ENCODE data around the gene LGALSL.

The LGALSL gene

DNA sequence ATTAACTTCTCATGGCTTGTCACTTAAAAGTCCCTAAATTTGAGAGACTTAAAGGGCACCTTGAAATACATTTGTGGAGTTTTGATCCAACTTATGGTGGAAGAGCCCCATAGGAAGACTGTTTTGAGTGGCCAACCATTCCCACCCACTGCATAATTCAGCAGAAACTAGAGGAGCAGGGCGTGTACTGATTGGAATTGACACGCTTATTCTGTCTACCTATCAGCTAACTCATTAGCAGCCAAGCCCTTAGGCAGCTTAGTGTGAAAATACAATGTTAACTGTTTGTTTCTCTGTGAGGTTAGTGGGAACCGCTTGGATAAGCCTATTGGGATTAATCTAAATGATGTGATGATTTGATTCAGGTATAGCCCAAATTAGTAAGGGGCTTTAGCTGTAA is 6.4 kb downstream of the LGALSL start:
- no peak for ATAC-seq
- TF ChIP-seq ZNF70 (CRISPR knock-in tag; IDR thresholded peaks at IDR 0.05): no peak
- TF ChIP-seq, protein P1, sequence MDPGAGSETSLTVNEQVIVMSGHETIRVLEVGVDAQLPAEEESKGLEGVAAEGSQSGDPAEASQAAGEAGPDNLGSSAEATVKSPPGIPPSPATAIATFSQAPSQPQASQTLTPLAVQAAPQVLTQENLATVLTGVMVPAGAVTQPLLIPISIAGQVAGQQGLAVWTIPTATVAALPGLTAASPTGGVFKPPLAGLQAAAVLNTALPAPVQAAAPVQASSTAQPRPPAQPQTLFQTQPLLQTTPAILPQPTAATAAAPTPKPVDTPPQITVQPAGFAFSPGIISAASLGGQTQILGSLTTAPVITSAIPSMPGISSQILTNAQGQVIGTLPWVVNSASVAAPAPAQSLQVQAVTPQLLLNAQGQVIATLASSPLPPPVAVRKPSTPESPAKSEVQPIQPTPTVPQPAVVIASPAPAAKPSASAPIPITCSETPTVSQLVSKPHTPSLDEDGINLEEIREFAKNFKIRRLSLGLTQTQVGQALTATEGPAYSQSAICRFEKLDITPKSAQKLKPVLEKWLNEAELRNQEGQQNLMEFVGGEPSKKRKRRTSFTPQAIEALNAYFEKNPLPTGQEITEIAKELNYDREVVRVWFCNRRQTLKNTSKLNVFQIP (CRISPR knock-in tag; IDR thresholded peaks at IDR 0.05; ENCODE audit: borderline replicate concordance, low read depth): no peak
- no peak for TF ChIP-seq ISL1 (CRISPR knock-in tag; IDR thresholded peaks at IDR 0.05)
- TF ChIP-seq, protein P2, sequence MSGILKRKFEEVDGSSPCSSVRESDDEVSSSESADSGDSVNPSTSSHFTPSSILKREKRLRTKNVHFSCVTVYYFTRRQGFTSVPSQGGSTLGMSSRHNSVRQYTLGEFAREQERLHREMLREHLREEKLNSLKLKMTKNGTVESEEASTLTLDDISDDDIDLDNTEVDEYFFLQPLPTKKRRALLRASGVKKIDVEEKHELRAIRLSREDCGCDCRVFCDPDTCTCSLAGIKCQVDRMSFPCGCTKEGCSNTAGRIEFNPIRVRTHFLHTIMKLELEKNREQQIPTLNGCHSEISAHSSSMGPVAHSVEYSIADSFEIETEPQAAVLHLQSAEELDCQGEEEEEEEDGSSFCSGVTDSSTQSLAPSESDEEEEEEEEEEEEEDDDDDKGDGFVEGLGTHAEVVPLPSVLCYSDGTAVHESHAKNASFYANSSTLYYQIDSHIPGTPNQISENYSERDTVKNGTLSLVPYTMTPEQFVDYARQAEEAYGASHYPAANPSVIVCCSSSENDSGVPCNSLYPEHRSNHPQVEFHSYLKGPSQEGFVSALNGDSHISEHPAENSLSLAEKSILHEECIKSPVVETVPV (CRISPR knock-in tag; IDR thresholded peaks at IDR 0.05): no peak
- no peak for TF ChIP-seq ESRRG (CRISPR knock-in tag; IDR thresholded peaks at IDR 0.05)
- no peak for TF ChIP-seq TOX (CRISPR knock-in tag; IDR thresholded peaks at IDR 0.05; ENCODE audit: borderline replicate concordance)
- no peak for TF ChIP-seq CREB5 (CRISPR knock-in tag; IDR thresholded peaks at IDR 0.05; ENCODE audit: low read depth)
- no peak for TF ChIP-seq CSDC2 (CRISPR knock-in tag; IDR thresholded peaks at IDR 0.05)

DNA sequence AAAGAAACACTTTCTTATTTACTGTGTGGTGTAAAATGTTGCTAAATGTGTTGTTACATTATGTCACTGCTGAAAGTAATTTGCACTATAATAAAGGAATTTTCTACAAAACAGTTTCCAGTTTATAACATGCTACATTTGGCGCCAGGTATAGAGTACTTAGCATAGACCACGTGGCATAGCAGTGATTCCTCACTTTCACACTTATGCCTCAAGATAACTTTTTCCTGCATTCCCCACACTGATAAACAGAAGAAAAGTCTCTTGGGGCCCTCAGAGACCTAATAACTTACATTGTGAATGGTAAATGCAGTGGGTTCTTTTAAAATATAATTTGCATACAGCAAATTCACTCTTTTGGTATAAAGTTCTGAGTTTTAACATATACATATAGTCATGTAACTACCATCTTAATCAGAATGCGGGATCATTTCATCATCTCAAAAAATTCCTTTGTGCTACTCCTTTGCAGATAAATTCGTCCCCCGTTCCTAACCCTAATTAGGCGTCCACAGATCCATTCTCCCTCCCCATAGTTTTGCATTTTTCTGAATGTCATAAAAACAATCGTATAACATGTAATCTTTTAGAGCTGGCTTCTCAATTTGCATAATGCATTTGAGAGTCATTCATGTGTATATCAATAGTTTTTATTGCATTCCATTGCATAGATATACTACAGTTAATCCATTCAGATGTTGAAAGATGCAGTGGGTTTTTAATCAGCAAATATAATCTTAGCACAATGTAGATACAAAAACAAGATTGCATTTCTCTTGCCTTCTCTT is 7.5 kb downstream of the LGALSL start:
- ATAC-seq: no peak
- TF ChIP-seq ISL1 (CRISPR knock-in tag; IDR thresholded peaks at IDR 0.05): no peak
- TF ChIP-seq CSDC2 (CRISPR knock-in tag; IDR thresholded peaks at IDR 0.05): no peak
- TF ChIP-seq, protein P3, sequence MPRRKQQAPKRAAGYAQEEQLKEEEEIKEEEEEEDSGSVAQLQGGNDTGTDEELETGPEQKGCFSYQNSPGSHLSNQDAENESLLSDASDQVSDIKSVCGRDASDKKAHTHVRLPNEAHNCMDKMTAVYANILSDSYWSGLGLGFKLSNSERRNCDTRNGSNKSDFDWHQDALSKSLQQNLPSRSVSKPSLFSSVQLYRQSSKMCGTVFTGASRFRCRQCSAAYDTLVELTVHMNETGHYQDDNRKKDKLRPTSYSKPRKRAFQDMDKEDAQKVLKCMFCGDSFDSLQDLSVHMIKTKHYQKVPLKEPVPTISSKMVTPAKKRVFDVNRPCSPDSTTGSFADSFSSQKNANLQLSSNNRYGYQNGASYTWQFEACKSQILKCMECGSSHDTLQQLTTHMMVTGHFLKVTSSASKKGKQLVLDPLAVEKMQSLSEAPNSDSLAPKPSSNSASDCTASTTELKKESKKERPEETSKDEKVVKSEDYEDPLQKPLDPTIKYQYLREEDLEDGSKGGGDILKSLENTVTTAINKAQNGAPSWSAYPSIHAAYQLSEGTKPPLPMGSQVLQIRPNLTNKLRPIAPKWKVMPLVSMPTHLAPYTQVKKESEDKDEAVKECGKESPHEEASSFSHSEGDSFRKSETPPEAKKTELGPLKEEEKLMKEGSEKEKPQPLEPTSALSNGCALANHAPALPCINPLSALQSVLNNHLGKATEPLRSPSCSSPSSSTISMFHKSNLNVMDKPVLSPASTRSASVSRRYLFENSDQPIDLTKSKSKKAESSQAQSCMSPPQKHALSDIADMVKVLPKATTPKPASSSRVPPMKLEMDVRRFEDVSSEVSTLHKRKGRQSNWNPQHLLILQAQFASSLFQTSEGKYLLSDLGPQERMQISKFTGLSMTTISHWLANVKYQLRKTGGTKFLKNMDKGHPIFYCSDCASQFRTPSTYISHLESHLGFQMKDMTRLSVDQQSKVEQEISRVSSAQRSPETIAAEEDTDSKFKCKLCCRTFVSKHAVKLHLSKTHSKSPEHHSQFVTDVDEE (CRISPR knock-in tag; IDR thresholded peaks at IDR 0.05): no peak
- no peak for TF ChIP-seq RARB (CRISPR knock-in tag; IDR thresholded peaks at IDR 0.05)

DNA sequence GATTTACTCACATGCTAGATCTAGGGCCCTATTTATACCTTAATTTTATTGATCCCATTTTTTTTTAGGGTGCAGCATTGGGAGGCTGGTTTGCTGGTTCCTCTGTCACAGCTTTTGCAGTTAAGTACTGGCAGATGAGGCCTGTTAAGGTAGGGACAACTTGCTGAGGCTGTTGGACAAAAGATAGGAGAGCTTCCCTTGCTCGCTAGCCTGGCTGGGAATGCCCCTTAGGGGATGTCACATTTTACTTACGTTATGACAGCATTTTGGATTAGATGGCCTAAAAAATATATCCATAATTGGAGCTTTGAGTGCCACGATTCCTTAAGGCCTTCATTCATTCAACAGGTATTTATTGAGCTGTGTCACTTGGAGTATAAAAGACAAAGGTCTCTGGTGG is 8.2 kb downstream of the LGALSL start:
- TF ChIP-seq ZFP3 (CRISPR knock-in tag; IDR thresholded peaks at IDR 0.05) (no peak), ZNF565 (CRISPR knock-in tag; conservative IDR thresholded peaks at IDR 0.05; ENCODE audit: low read depth) (no peak), RARB (CRISPR knock-in tag; IDR thresholded peaks at IDR 0.05) (no peak), SNAI2 (CRISPR knock-in tag; IDR thresholded peaks at IDR 0.05) (no peak), ZNF8 (CRISPR knock-in tag; IDR thresholded peaks at IDR 0.05) (no peak), ARNTL (CRISPR knock-in tag; IDR thresholded peaks at IDR 0.05; ENCODE audit: borderline replicate concordance, low read depth) (no peak)
- TF ChIP-seq, protein P3 (CRISPR knock-in tag; IDR thresholded peaks at IDR 0.05): no peak
- no peak for ATAC-seq

GRCh38 chr2:64462940-64463700 is 9.2 kb downstream of the LGALSL start:
- ATAC-seq: no peak

More at GRCh38 chr2:64462940-64463700, 9.2 kb downstream of the LGALSL start:
- TF ChIP-seq ZNF565 (CRISPR knock-in tag; conservative IDR thresholded peaks at IDR 0.05; ENCODE audit: low read depth) (no peak), ZC3H10 (CRISPR knock-in tag; IDR thresholded peaks at IDR 0.05) (no peak)
